WTC11 (cell line): ENCODE data around the gene SYCP2.

Experiments
- ARID4B ChIP-seq: sonication (generic); formaldehyde crosslinking; IDR thresholded peaks from 2 replicates; pipeline ENCODE4 v1.8.0; 2023; ENCODE audit warnings: missing genetic modification reagents, mild to moderate bottlenecking, borderline replicate concordance
- CTCF ChIP-seq: fragments of 200-600 bp; IDR thresholded peaks from 2 replicates; pipeline ENCODE4 v1.8.0; 2022; ENCODE audit warnings: antibody characterized with exemption
- JUN ChIP-seq: sonication (generic); formaldehyde crosslinking; IDR thresholded peaks from 2 replicates; pipeline ENCODE4 v1.8.0; 2023; ENCODE audit warnings: mild to moderate bottlenecking, missing genetic modification reagents
- MAX ChIP-seq: sonication (generic); formaldehyde crosslinking; IDR thresholded peaks from 2 replicates; pipeline ENCODE4 v1.8.0; 2022; ENCODE audit warnings: mild to moderate bottlenecking, missing genetic modification reagents
- USF2 ChIP-seq: sonication (generic); formaldehyde crosslinking; IDR thresholded peaks from 2 replicates; pipeline ENCODE4 v1.8.1; 2023; ENCODE audit warnings: mild to moderate bottlenecking, missing genetic modification reagents, moderate library complexity
- TF ChIP-seq, protein P1 (sequence below): fragments of 250-450 bp; sonication (Bioruptor Pico); IDR thresholded peaks from 2 replicates; pipeline ENCODE4 v1.9.0; 2021; ENCODE audit warnings: mild to moderate bottlenecking, borderline replicate concordance

GRCh38 chr20:59971428-59971827 lies 38.0 kb upstream of the SYCP2 start:
- TF ChIP-seq USF2 (CRISPR knock-in tag) (no peak), JUN (CRISPR knock-in tag) (no peak), CTCF (no peak), MAX (CRISPR knock-in tag) (no peak), ARID4B (CRISPR knock-in tag) (no peak)
- TF ChIP-seq, protein P1, sequence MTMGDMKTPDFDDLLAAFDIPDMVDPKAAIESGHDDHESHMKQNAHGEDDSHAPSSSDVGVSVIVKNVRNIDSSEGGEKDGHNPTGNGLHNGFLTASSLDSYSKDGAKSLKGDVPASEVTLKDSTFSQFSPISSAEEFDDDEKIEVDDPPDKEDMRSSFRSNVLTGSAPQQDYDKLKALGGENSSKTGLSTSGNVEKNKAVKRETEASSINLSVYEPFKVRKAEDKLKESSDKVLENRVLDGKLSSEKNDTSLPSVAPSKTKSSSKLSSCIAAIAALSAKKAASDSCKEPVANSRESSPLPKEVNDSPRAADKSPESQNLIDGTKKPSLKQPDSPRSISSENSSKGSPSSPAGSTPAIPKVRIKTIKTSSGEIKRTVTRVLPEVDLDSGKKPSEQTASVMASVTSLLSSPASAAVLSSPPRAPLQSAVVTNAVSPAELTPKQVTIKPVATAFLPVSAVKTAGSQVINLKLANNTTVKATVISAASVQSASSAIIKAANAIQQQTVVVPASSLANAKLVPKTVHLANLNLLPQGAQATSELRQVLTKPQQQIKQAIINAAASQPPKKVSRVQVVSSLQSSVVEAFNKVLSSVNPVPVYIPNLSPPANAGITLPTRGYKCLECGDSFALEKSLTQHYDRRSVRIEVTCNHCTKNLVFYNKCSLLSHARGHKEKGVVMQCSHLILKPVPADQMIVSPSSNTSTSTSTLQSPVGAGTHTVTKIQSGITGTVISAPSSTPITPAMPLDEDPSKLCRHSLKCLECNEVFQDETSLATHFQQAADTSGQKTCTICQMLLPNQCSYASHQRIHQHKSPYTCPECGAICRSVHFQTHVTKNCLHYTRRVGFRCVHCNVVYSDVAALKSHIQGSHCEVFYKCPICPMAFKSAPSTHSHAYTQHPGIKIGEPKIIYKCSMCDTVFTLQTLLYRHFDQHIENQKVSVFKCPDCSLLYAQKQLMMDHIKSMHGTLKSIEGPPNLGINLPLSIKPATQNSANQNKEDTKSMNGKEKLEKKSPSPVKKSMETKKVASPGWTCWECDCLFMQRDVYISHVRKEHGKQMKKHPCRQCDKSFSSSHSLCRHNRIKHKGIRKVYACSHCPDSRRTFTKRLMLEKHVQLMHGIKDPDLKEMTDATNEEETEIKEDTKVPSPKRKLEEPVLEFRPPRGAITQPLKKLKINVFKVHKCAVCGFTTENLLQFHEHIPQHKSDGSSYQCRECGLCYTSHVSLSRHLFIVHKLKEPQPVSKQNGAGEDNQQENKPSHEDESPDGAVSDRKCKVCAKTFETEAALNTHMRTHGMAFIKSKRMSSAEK = no peak
